Measurements from ENCODE around the gene C2orf15. TPM values are rescaled to one million over a fixed set of nuclear protein-coding genes. Genes with fewer than 3 reads are reported as not detected.

Gene C2orf15
- total and polyA plus RNA-seq, 2 donors (not counting 1 experiment from before 2014, with no cell fraction given): 1.0 to 1.1 TPM

- ATAC-seq (ENCODE audit: low read depth) (no peak), DNase-seq (no peak)
- no CpG with 5 or more reads among the region's 2 CpGs for WGBS (ENCODE audit: insufficient coverage)
- Histone ChIP-seq H3K9me3 (ENCODE audit: control extremely low read depth in 1 of 3, control insufficient read depth in 2 of 3, insufficient read depth in 1 of 3, low read length in 2 of 3) (peaks cover 0 to 1% (median 0%) of the 10 kb centered on the region in 3 donors), H3K4me3 (ENCODE audit: control extremely low read depth in 1 of 5, extremely low read depth in 1 of 5, insufficient read depth in 1 of 5, low read depth in 2 of 5, low read length in 4 of 5) (no peak overlapping the region), H3K9ac (ENCODE audit: low read length) (no peak overlapping the region), H3K27ac (ENCODE audit: low read length in 2 of 2) (no peak overlapping the region), H2AFZ (ENCODE audit: insufficient read depth, low read depth, low read length, poor library complexity, severe bottlenecking) (no peak overlapping the region), H3K36me3 (replicated peaks in 1 of 2; ENCODE audit: control extremely low read depth in 1 of 2, control insufficient read depth in 1 of 2, extremely low read depth in 1 of 2, insufficient read depth in 2 of 2, low read length in 1 of 2) (no peaks in the 10 kb centered on the region), H3K79me2 (ENCODE audit: control insufficient read depth, insufficient read depth, low read length) (no peaks in the 10 kb centered on the region), H3K4me1 (ENCODE audit: control insufficient read depth in 2 of 2, insufficient read depth in 2 of 2, low read length in 2 of 2) (no peaks in the 10 kb centered on the region), H4K20me1 (ENCODE audit: control insufficient read depth, insufficient read depth, low read length, poor library complexity, severe bottlenecking) (no peaks in the 10 kb centered on the region), H3K4me2 (replicated peaks; ENCODE audit: low read depth, low read length, poor library complexity, severe bottlenecking) (no peak overlapping the region), H3K27me3 (replicated peaks in 1 of 4; ENCODE audit: control extremely low read depth in 1 of 4, control insufficient read depth in 3 of 4, insufficient read depth in 4 of 4, low read length in 3 of 4) (no peaks in the 10 kb centered on the region)
- H3K9me3 Mint-ChIP-seq (ENCODE audit: insufficient read depth): no peaks in the 10 kb centered on the region
- no peaks in the 10 kb centered on the region for H3K4me1 Mint-ChIP-seq
- CTCF ChIA-PET: no interaction called here
- intact Hi-C loops (cut with micrococcal nuclease): no loop called here
- TF ChIP-seq EZH2 (IDR thresholded peaks at IDR 0.05; ENCODE audit: borderline replicate concordance, insufficient read depth, low read depth, low read length, poor library complexity, severe bottlenecking): no peak
- TF ChIP-seq CTCF (IDR thresholded peaks at IDR 0.05): no peak
- no peak overlapping the region for H3K4me3 Mint-ChIP-seq
- no peak overlapping the region for H3K27ac Mint-ChIP-seq
- POLR2A ChIA-PET: no interaction called here
- no peaks in the 10 kb centered on the region for H3K27me3 Mint-ChIP-seq
Observed at GRCh38 chr2:99111236-99111635, 30.3 kb upstream of the C2orf15 start.

GRCh38 chr2:99111945-99112344 lies 29.6 kb upstream of the C2orf15 start:
- Histone ChIP-seq H3K27me3 (replicated peaks in 1 of 4; ENCODE audit: control extremely low read depth in 1 of 4, control insufficient read depth in 3 of 4, insufficient read depth in 4 of 4, low read length in 3 of 4) (no peaks in the 10 kb centered on the region), H3K27ac (ENCODE audit: low read length in 2 of 2) (no peak overlapping the region), H3K9ac (ENCODE audit: low read length) (no peak overlapping the region), H3K4me3 (ENCODE audit: control extremely low read depth in 1 of 5, extremely low read depth in 1 of 5, insufficient read depth in 1 of 5, low read depth in 2 of 5, low read length in 4 of 5) (no peak overlapping the region), H2AFZ (ENCODE audit: insufficient read depth, low read depth, low read length, poor library complexity, severe bottlenecking) (no peak overlapping the region), H3K36me3 (replicated peaks in 1 of 2; ENCODE audit: control extremely low read depth in 1 of 2, control insufficient read depth in 1 of 2, extremely low read depth in 1 of 2, insufficient read depth in 2 of 2, low read length in 1 of 2) (no peaks in the 10 kb centered on the region), H3K9me3 (ENCODE audit: control extremely low read depth in 1 of 3, control insufficient read depth in 2 of 3, insufficient read depth in 1 of 3, low read length in 2 of 3) (peaks cover 0 to 1% (median 0%) of the 10 kb centered on the region in 3 donors), H3K79me2 (ENCODE audit: control insufficient read depth, insufficient read depth, low read length) (no peaks in the 10 kb centered on the region), H4K20me1 (ENCODE audit: control insufficient read depth, insufficient read depth, low read length, poor library complexity, severe bottlenecking) (no peaks in the 10 kb centered on the region), H3K4me1 (ENCODE audit: control insufficient read depth in 2 of 2, insufficient read depth in 2 of 2, low read length in 2 of 2) (no peaks in the 10 kb centered on the region), H3K4me2 (replicated peaks; ENCODE audit: low read depth, low read length, poor library complexity, severe bottlenecking) (no peak overlapping the region)
- no peaks in the 10 kb centered on the region for H3K4me1 Mint-ChIP-seq
- no peak for TF ChIP-seq EZH2 (IDR thresholded peaks at IDR 0.05; ENCODE audit: borderline replicate concordance, insufficient read depth, low read depth, low read length, poor library complexity, severe bottlenecking)
- TF ChIP-seq CTCF (IDR thresholded peaks at IDR 0.05): no peak
- no peaks in the 10 kb centered on the region for H3K27me3 Mint-ChIP-seq
- POLR2A ChIA-PET: no interaction called here
- no peak for DNase-seq
- H3K9me3 Mint-ChIP-seq (ENCODE audit: insufficient read depth): no peaks in the 10 kb centered on the region
- no peak for ATAC-seq (ENCODE audit: low read depth)
- CTCF ChIA-PET: no interaction called here
- H3K27ac Mint-ChIP-seq: no peak overlapping the region
- no CpG with 5 or more reads among the region's 1 CpG for WGBS (ENCODE audit: insufficient coverage)
- intact Hi-C loops (cut with micrococcal nuclease): no loop called here
- no peak overlapping the region for H3K4me3 Mint-ChIP-seq

All from B cell (primary cell).